ENCODE data around the gene CTU1.

The CTU1 gene

DNA sequence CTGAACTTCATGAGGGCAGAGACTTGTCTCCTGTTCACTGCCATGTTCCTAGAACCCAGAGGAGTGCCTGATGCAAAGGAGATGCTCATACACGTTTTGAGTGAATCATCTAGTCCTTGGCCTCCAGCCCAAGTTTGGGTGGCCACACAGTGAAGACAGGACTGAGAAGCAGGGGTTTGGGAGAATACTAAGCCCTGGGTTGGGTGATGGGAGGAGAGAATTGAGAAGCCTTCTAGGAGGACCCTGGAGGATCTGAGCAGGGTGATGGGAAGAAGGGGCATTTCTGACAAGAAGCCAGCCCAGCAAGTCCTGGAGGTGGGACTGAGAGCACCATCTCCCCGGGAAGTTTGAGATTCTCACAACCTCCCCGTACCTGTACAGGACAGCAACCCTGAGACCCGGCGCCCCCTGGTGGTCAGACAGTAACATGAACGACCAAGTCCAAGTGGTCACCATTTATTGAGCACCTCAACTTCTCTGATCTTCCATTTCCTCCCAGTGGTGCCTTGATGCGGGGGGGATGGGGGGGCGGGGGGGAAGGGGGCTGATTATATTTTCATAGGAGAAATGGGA, 11.0 kb downstream of the CTU1 start:
- peaks cover 0 to 29% (median 26%) of the 10 kb centered on the region in 5 donors for H3K4me1 ChIP-seq (ENCODE audit: control insufficient read depth in 5 of 5, insufficient read depth in 5 of 5, low read length in 5 of 5)
- no peak overlapping the region for H3K9ac ChIP-seq (ENCODE audit: low read length in 5 of 5)
- H3K27ac ChIP-seq (ENCODE audit: low read depth, low read length): no peak overlapping the region
- H3K4me3 ChIP-seq (ENCODE audit: low read depth in 1 of 5, low read length in 5 of 5): no peak overlapping the region
- no peaks in the 10 kb centered on the region for H3K27me3 ChIP-seq (ENCODE audit: control insufficient read depth in 5 of 5, insufficient read depth in 4 of 5, low read length in 5 of 5)
- no peaks in the 10 kb centered on the region for H3K9me3 ChIP-seq (ENCODE audit: control insufficient read depth in 5 of 5, low read length in 5 of 5)
- peaks cover 0 to 29% (median 16%) of the 10 kb centered on the region in 5 donors for H3K36me3 ChIP-seq (ENCODE audit: control insufficient read depth in 5 of 5, insufficient read depth in 5 of 5, low read length in 5 of 5)

DNA sequence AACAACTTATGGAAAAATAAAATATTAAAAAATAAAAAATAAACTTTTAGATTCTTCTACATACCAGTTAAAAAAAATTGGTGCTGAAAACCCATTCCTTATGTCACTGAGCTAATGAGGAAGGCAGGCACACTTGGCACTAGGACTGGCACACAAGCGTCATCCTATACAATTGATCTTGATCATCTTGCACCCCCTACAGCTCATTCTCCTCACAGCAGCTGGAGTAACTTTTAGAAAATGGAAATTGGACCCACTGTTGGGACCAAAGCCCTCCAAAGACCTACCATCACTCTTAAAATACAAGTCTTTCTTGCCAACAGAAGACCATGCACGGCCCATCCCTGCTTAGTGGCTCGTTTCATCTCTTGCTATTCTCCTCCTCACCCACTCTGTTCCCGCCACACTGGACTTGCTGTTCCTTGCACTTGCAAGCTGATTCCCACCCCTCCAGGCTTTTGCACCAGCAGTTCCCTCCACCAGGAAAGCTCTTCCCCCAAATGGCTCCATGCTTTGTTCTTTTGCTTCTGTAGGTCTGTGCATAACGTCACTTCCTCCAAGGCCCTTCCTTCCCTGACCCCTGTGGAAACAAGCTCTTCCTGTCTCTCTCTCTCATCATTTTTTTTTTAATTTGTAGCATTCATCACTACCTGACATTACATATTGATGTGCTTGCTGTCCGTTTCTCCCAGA, 11.6 kb downstream of the CTU1 start:
- no peak overlapping the region for H3K4me3 ChIP-seq (ENCODE audit: low read depth in 1 of 5, low read length in 5 of 5)
- no peak overlapping the region for H3K27ac ChIP-seq (ENCODE audit: low read depth, low read length)
- H3K36me3 ChIP-seq (ENCODE audit: control insufficient read depth in 5 of 5, insufficient read depth in 5 of 5, low read length in 5 of 5): peaks cover 0 to 26% (median 14%) of the 10 kb centered on the region in 5 donors
- no peak overlapping the region for H3K9ac ChIP-seq (ENCODE audit: low read length in 5 of 5)
- H3K9me3 ChIP-seq (ENCODE audit: control insufficient read depth in 5 of 5, low read length in 5 of 5): no peaks in the 10 kb centered on the region
- H3K27me3 ChIP-seq (ENCODE audit: control insufficient read depth in 5 of 5, insufficient read depth in 4 of 5, low read length in 5 of 5): no peaks in the 10 kb centered on the region
- H3K4me1 ChIP-seq (ENCODE audit: control insufficient read depth in 5 of 5, insufficient read depth in 5 of 5, low read length in 5 of 5): peaks cover 0 to 29% (median 26%) of the 10 kb centered on the region in 5 donors

DNA sequence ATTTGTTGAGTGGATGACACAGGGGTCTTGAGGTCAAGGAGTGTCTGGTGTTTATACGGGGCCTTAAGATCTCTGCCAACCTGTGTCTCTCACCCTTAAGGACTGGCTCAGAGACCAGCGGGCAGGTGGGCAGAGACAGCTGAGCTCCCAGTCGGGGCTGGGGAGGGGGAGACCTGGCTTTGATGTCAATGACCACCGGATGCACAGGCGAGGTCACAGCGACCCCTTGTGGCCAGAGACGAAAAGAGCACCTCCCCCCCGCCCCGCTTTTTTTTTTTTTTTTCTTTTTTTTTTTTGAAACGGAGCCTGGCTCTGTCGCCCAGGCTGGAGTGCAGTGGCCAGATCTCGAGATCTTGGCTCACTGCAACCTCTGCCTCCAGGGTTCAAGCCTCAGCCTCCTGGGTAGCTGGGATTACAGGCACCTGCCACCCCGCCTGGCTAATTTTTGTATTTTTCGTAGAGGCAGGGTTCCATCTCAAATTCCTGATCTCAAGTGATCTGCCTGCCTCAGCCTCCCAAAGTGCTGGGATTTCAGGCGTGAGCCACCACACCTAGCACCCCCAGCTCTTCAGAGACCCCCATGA, 13.4 kb downstream of the CTU1 start:
- peaks cover 0 to 20% (median 11%) of the 10 kb centered on the region in 5 donors for H3K4me1 ChIP-seq (ENCODE audit: control insufficient read depth in 5 of 5, insufficient read depth in 5 of 5, low read length in 5 of 5)
- no peak overlapping the region for H3K27ac ChIP-seq (ENCODE audit: low read depth, low read length)
- H3K27me3 ChIP-seq (ENCODE audit: control insufficient read depth in 5 of 5, insufficient read depth in 4 of 5, low read length in 5 of 5): no peaks in the 10 kb centered on the region
- H3K36me3 ChIP-seq (ENCODE audit: control insufficient read depth in 5 of 5, insufficient read depth in 5 of 5, low read length in 5 of 5): peaks cover 0 to 16% (median 10%) of the 10 kb centered on the region in 5 donors
- H3K4me3 ChIP-seq (ENCODE audit: low read depth in 1 of 5, low read length in 5 of 5): no peak overlapping the region
- H3K9me3 ChIP-seq (ENCODE audit: control insufficient read depth in 5 of 5, low read length in 5 of 5): no peaks in the 10 kb centered on the region
- no peak overlapping the region for H3K9ac ChIP-seq (ENCODE audit: low read length in 5 of 5)

DNA sequence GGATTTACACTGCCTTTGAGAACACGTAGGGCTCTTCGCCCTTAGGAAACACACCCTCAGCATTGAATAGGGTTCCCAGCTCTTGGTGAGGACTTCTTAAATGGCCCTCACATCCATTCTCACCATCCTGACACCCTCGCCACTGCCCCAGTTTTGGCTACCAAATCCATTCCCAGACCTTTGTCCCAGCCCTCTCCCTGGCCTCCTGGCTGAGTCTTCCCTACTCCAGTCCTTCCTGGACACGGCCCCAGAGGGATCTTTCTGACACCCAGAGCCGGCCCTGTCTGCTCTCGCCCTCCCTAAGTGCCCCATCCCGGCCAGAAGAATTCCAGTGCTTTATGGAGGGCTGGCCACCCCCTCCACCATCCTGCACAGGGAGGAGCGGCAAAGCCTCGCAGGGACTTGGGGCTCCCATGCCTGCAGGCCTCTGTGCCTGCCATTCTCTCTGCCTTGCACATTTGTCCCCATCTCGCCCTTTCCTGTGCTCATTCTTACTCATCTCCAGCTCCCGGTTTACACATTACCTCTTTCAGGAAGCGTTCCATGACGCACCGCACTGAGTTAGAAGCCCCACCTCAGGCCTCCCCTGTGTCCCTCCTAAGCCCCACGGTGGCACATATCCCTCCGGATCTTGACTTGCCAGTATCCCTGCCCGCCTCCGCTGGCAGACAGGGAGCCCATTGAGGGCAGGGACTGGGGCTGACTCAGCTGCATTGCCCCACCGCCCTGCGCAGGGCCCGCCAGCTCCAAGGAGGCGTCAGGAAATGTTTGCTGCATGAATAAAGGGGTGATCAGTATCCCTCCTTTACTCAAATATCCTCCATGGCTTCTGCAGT, 14.5 kb downstream of the CTU1 start:
- Histone ChIP-seq H3K4me3 (ENCODE audit: low read depth in 1 of 5, low read length in 5 of 5) (no peak overlapping the region), H3K4me1 (ENCODE audit: control insufficient read depth in 5 of 5, insufficient read depth in 5 of 5, low read length in 5 of 5) (peaks cover 0 to 10% (median 3%) of the 10 kb centered on the region in 5 donors), H3K9me3 (ENCODE audit: control insufficient read depth in 5 of 5, low read length in 5 of 5) (no peaks in the 10 kb centered on the region), H3K27ac (ENCODE audit: low read depth, low read length) (no peak overlapping the region), H3K27me3 (ENCODE audit: control insufficient read depth in 5 of 5, insufficient read depth in 4 of 5, low read length in 5 of 5) (peaks cover 0 to 6% (median 0%) of the 10 kb centered on the region in 5 donors), H3K9ac (ENCODE audit: low read length in 5 of 5) (no peak overlapping the region), H3K36me3 (ENCODE audit: control insufficient read depth in 5 of 5, insufficient read depth in 5 of 5, low read length in 5 of 5) (peaks cover 0 to 10% (median 6%) of the 10 kb centered on the region in 5 donors)

DNA sequence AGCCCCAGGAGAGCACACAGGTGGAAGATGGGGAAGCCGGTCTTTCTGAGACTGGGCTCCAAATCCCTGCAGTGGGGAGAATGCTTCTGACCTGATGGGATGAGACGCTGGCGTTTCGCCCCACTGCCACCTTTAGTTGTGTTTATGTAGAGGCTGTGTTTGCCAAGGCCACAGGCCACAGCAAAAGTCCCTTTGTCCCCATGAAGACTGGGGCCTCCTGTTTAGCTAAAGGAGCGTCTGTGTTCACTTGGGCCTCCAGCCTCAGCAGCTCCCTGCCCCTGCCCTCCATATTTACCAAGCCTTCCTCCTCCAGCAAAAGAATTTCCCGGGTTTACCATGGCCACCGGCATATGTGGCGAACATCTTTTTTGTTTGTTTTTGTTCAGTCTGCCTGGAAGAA, 15.1 kb downstream of the CTU1 start:
- H3K27ac ChIP-seq (ENCODE audit: low read depth, low read length): no peak overlapping the region
- H3K9ac ChIP-seq (ENCODE audit: low read length in 5 of 5): peak overlapping the region in 1 of 5 donors; percentile 5
- peaks cover 0 to 8% (median 2%) of the 10 kb centered on the region in 5 donors for H3K4me1 ChIP-seq (ENCODE audit: control insufficient read depth in 5 of 5, insufficient read depth in 5 of 5, low read length in 5 of 5)
- H3K36me3 ChIP-seq (ENCODE audit: control insufficient read depth in 5 of 5, insufficient read depth in 5 of 5, low read length in 5 of 5): peaks cover 0 to 7% (median 5%) of the 10 kb centered on the region in 5 donors
- H3K27me3 ChIP-seq (ENCODE audit: control insufficient read depth in 5 of 5, insufficient read depth in 4 of 5, low read length in 5 of 5): peaks cover 0 to 6% (median 0%) of the 10 kb centered on the region in 5 donors
- H3K4me3 ChIP-seq (ENCODE audit: low read depth in 1 of 5, low read length in 5 of 5): no peak overlapping the region
- no peaks in the 10 kb centered on the region for H3K9me3 ChIP-seq (ENCODE audit: control insufficient read depth in 5 of 5, low read length in 5 of 5)

DNA sequence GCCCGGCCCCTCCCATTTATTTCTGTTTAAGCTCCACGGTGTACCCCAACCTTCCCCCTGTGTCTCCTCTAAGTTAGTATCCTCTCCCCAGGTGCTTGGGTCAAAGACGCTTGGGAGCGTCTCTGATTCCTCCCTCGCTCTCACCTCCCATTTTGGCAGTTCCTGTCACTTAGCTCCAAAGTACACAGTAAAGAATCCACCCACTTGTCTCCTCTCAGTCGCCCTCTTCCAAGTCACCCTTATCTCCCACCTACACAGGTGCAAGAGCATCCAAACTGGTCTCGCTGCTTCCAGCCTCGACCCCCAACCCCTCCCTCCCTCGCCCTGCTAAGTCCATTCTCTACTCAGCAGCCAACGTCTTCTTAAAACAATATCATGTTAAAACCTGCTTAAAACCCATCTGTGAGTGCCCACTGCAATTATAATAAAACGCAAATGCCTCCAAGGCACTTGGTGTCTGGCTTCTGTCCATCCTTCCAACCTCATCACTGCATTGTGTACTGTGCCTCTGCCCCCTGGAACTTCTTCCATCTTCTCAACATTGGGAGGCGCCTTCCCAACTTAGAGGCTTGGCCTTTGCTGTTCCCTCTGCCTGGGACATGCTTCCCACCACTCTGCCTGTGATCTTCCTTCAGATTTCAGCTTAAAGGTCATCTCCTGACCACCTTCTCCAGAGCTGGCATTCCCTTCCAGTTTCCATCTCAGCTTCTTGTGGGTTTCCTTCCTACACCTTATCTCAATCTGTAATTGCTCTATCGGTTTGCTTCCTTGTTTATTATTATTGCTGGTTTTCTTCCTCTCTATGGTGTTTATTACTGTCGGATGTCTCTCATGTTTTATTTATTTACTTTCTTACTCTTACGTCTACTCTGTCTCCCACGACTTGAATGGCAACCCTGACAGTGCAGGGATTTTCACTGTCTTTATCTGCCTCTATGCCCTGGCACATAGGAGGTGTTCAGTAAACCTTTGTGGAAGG, 16.0 kb downstream of the CTU1 start:
- Histone ChIP-seq H3K9me3 (ENCODE audit: control insufficient read depth in 5 of 5, low read length in 5 of 5) (no peaks in the 10 kb centered on the region), H3K4me3 (ENCODE audit: low read depth in 1 of 5, low read length in 5 of 5) (no peak overlapping the region), H3K27ac (ENCODE audit: low read depth, low read length) (no peak overlapping the region), H3K9ac (ENCODE audit: low read length in 5 of 5) (peak overlapping the region in 1 of 5 donors; percentile 5), H3K4me1 (ENCODE audit: control insufficient read depth in 5 of 5, insufficient read depth in 5 of 5, low read length in 5 of 5) (peaks cover 0 to 6% (median 0%) of the 10 kb centered on the region in 5 donors), H3K36me3 (ENCODE audit: control insufficient read depth in 5 of 5, insufficient read depth in 5 of 5, low read length in 5 of 5) (peaks cover 0 to 2% (median 0%) of the 10 kb centered on the region in 5 donors), H3K27me3 (ENCODE audit: control insufficient read depth in 5 of 5, insufficient read depth in 4 of 5, low read length in 5 of 5) (peaks cover 0 to 6% (median 0%) of the 10 kb centered on the region in 5 donors)

DNA sequence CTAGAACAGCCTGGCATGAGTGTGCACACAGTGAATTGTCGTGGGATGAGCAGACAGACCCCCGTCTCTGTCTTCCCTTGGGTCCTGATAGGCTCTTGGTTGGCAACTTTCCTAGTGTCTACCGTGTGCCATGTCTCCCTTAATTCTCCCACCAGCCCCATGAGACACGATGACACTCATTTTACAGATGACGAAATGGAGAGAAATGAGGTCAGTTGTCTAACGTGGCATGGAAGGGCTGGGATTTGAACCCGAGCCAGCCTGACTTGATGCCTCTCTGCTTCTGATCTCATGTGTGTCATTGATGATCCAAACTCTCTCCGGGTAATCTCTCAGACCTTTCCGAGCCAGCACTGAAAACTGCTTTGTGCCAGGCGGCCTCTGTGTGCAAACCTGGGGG, 17.1 kb downstream of the CTU1 start:
- H3K9ac ChIP-seq (ENCODE audit: low read length in 5 of 5): no peak overlapping the region
- peaks cover 0 to 2% (median 0%) of the 10 kb centered on the region in 5 donors for H3K36me3 ChIP-seq (ENCODE audit: control insufficient read depth in 5 of 5, insufficient read depth in 5 of 5, low read length in 5 of 5)
- H3K4me3 ChIP-seq (ENCODE audit: low read depth in 1 of 5, low read length in 5 of 5): no peak overlapping the region
- no peak overlapping the region for H3K27ac ChIP-seq (ENCODE audit: low read depth, low read length)
- H3K27me3 ChIP-seq (ENCODE audit: control insufficient read depth in 5 of 5, insufficient read depth in 4 of 5, low read length in 5 of 5): peaks cover 0 to 11% (median 0%) of the 10 kb centered on the region in 5 donors
- H3K9me3 ChIP-seq (ENCODE audit: control insufficient read depth in 5 of 5, low read length in 5 of 5): no peaks in the 10 kb centered on the region
- no peaks in the 10 kb centered on the region for H3K4me1 ChIP-seq (ENCODE audit: control insufficient read depth in 5 of 5, insufficient read depth in 5 of 5, low read length in 5 of 5)

DNA sequence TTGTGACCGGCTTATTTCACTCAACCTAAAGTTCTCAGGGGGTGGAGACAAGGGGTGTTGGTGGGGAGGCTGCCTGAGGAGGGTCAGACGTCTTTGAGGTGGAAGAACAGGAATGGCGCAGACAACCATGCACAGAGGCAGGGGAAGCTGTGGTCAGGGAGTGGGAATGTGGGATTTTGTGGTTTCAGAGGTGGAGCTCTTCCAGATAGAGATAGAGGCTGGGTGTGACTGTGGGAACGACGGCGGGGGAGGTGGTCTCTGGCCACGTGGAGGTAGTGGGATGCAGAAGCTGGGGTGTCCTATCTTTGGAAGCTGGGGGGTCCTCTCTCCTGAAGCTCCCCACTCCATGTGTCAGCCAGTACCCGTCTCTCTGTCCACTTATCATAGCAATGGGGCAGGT, 17.7 kb downstream of the CTU1 start:
- H3K9ac ChIP-seq (ENCODE audit: low read length in 5 of 5): no peak overlapping the region

DNA sequence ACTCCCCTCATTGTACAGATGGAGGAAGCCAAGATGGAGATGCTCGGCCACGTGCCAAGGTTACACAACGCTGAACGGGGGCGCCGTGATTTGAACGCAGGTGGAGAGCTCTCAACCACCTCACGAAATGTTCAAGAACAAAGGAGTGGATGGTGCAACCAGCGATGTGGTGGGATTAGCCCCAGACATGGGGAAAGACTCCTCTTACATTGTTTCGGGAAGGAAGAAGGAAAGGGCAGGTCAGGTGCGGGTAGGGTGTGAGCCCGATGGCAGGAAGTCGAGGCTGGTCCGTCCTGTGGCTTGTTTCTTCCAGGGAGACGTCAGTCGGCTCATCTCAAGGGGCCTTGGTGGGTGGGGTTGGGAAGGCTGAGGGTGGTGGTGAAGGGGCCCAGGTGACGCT, 18.4 kb downstream of the CTU1 start:
- Histone ChIP-seq H3K9ac (ENCODE audit: low read length in 5 of 5) (no peak overlapping the region), H3K27ac (ENCODE audit: low read depth, low read length) (no peak overlapping the region), H3K4me3 (ENCODE audit: low read depth in 1 of 5, low read length in 5 of 5) (no peak overlapping the region)

More for the DNA sequence above, 17.7 kb downstream of the CTU1 start:
- Histone ChIP-seq H3K9me3 (ENCODE audit: control insufficient read depth in 5 of 5, low read length in 5 of 5) (no peaks in the 10 kb centered on the region), H3K27me3 (ENCODE audit: control insufficient read depth in 5 of 5, insufficient read depth in 4 of 5, low read length in 5 of 5) (peaks cover 0 to 11% (median 0%) of the 10 kb centered on the region in 5 donors), H3K36me3 (ENCODE audit: control insufficient read depth in 5 of 5, insufficient read depth in 5 of 5, low read length in 5 of 5) (peaks cover 0 to 2% (median 0%) of the 10 kb centered on the region in 5 donors), H3K27ac (ENCODE audit: low read depth, low read length) (no peak overlapping the region), H3K4me3 (ENCODE audit: low read depth in 1 of 5, low read length in 5 of 5) (no peak overlapping the region), H3K4me1 (ENCODE audit: control insufficient read depth in 5 of 5, insufficient read depth in 5 of 5, low read length in 5 of 5) (no peaks in the 10 kb centered on the region)

More for the DNA sequence above, 18.4 kb downstream of the CTU1 start:
- Histone ChIP-seq H3K4me1 (ENCODE audit: control insufficient read depth in 5 of 5, insufficient read depth in 5 of 5, low read length in 5 of 5) (no peaks in the 10 kb centered on the region), H3K36me3 (ENCODE audit: control insufficient read depth in 5 of 5, insufficient read depth in 5 of 5, low read length in 5 of 5) (peaks cover 0 to 2% (median 0%) of the 10 kb centered on the region in 5 donors), H3K9me3 (ENCODE audit: control insufficient read depth in 5 of 5, low read length in 5 of 5) (no peaks in the 10 kb centered on the region), H3K27me3 (ENCODE audit: control insufficient read depth in 5 of 5, insufficient read depth in 4 of 5, low read length in 5 of 5) (peaks cover 0 to 11% (median 0%) of the 10 kb centered on the region in 5 donors)
